Spinal cord (tissue), 10 donors: ENCODE measurements around the gene AGXT. TPM values are rescaled to one million over a fixed set of nuclear protein-coding genes. Genes with fewer than 3 reads are reported as not detected.
"Not testable (repeated sequence)": the region's sequence is repeated elsewhere in the genome, so short reads cannot be mapped to it uniquely, and the experiment has no call there.

Experiments used
- DNase-seq, 6 donors: peaks; one replicate each; pipeline versions ENCODE4 v3.0.0 to v3.0.0-alpha.2; 2013 to 2015; ENCODE audit warnings: low spot score in 6 of 6, low read depth in 4 of 6
- H3K27ac ChIP-seq: one replicate; pipeline ENCODE4 v1.5.1; 2013; ENCODE audit warnings: low read depth, low read length, control low read depth
- H3K27me3 ChIP-seq: one replicate; pipeline ENCODE4 v1.6.1; 2013; ENCODE audit warnings: low read length; ENCODE audit not compliant: control insufficient read depth, insufficient read depth
- H3K36me3 ChIP-seq: one replicate; pipeline ENCODE4 v1.6.1; 2013; ENCODE audit warnings: low read length; ENCODE audit not compliant: control insufficient read depth, insufficient read depth
- H3K4me1 ChIP-seq: one replicate; pipeline ENCODE4 v1.6.1; 2013; ENCODE audit warnings: low read length; ENCODE audit not compliant: control insufficient read depth, insufficient read depth
- H3K4me3 ChIP-seq: one replicate; pipeline ENCODE4 v1.5.1; 2013; ENCODE audit warnings: low read depth, low read length, control low read depth
- H3K9me3 ChIP-seq: one replicate; pipeline ENCODE4 v1.6.1; 2013; ENCODE audit warnings: low read length; ENCODE audit not compliant: control insufficient read depth, insufficient read depth
- WGBS: methylation state at CpG from one replicate; pipeline ENCODE4 v1.1.5; 2013; ENCODE audit warnings: missing lambda C conversion rate; ENCODE audit not compliant: insufficient coverage; 5-methylcytosine and 5-hydroxymethylcytosine counted together
- polyA plus RNA-seq, 2 donors: library from polyadenylated mRNA; unstranded; fragments of 120-200 nt; gene quantifications; one replicate each; pipeline ENCODE4 v1.2.1, GENCODE V29; 2013; ENCODE audit not compliant: insufficient read length in 2 of 2
- total RNA-seq, 2 donors: library from RNA; depleted of rRNA in 1 of 2; stranded (reverse); fragments of 120-200 nt in 1 of 2; fragments of >200 nt in 1 of 2; gene quantifications; one replicate each; pipeline versions ENCODE4 v1.2.3 to v1.2.4, GENCODE V29; 2013 to 2014
- donor health status: healthy.

The AGXT gene
- total and polyA plus RNA-seq, 4 donors: 0.17 TPM; not detected in 3

GRCh38 chr2:240839152-240840143 lies 29.2 kb upstream of the AGXT start:
- WGBS: 80% methylated on average over 23 of the region's 28 CpGs
- no peak overlapping the region for H3K27ac ChIP-seq

GRCh38 chr2:240840435-240841060 lies 28.1 kb upstream of the AGXT start:
- no peaks in the 10 kb centered on the region for H3K27me3 ChIP-seq
- no peak overlapping the region for H3K4me3 ChIP-seq
- H3K9me3 ChIP-seq: no peaks in the 10 kb centered on the region
- no peak overlapping the region for H3K27ac ChIP-seq
- WGBS: 44% methylated on average over 9 of the region's 9 CpGs
- no peaks in the 10 kb centered on the region for H3K36me3 ChIP-seq
- peak in 3 of 6 donors; percentile 55 to 90 (median 84) for DNase-seq
- H3K4me1 ChIP-seq: peaks cover 17% of the 10 kb centered on the region

More at GRCh38 chr2:240839152-240840143, 29.2 kb upstream of the AGXT start:
- Histone ChIP-seq H3K9me3 (no peaks in the 10 kb centered on the region), H3K36me3 (no peaks in the 10 kb centered on the region), H3K27me3 (no peaks in the 10 kb centered on the region), H3K4me3 (no peak overlapping the region), H3K4me1 (peaks cover 17% of the 10 kb centered on the region)
- no peak for DNase-seq

GRCh38 chr2:240846309-240846708 lies 22.3 kb upstream of the AGXT start:
- no CpG with 5 or more reads among the region's 2 CpGs for WGBS
- H3K36me3 ChIP-seq, H3K27me3 ChIP-seq, H3K4me3 ChIP-seq, DNase-seq, H3K4me1 ChIP-seq, H3K27ac ChIP-seq, H3K9me3 ChIP-seq: not testable (repeated sequence)

GRCh38 chr2:240846873-240847595 lies 21.6 kb upstream of the AGXT start:
- Histone ChIP-seq H3K27ac (no peak overlapping the region), H3K36me3 (no peaks in the 10 kb centered on the region), H3K27me3 (no peaks in the 10 kb centered on the region), H3K4me1 (peaks cover 14% of the 10 kb centered on the region), H3K9me3 (no peaks in the 10 kb centered on the region), H3K4me3 (no peak overlapping the region)
- WGBS: 33% methylated on average over 2 of the region's 5 CpGs
- DNase-seq: peak in 1 of 6 donors; percentile 41

- H3K9me3 ChIP-seq: no peaks in the 10 kb centered on the region
- WGBS: 94% methylated on average over 12 of the region's 13 CpGs
- DNase-seq: no peak
Observed at GRCh38 chr2:240847817-240848216, 20.8 kb upstream of the AGXT start.

GRCh38 chr2:240848900-240849680 lies 19.5 kb upstream of the AGXT start:
- Histone ChIP-seq H3K9me3 (no peaks in the 10 kb centered on the region), H3K27me3 (no peaks in the 10 kb centered on the region), H3K27ac (no peak overlapping the region), H3K4me3 (no peak overlapping the region), H3K4me1 (peaks cover 14% of the 10 kb centered on the region), H3K36me3 (no peaks in the 10 kb centered on the region)
- 92% methylated on average over 4 of the region's 12 CpGs for WGBS
- DNase-seq: no peak

More at GRCh38 chr2:240847817-240848216, 20.8 kb upstream of the AGXT start:
- Histone ChIP-seq H3K4me3 (no peak overlapping the region), H3K27me3 (no peaks in the 10 kb centered on the region), H3K27ac (no peak overlapping the region), H3K36me3 (no peaks in the 10 kb centered on the region), H3K4me1 (peaks cover 14% of the 10 kb centered on the region)

GRCh38 chr2:240850026-240850425 lies 18.6 kb upstream of the AGXT start:
- WGBS: 95% methylated on average over 9 of the region's 11 CpGs
- no peak for DNase-seq

GRCh38 chr2:240850756-240851077 lies 17.9 kb upstream of the AGXT start:
- WGBS: 67% methylated on average over 11 of the region's 11 CpGs
- H3K4me1 ChIP-seq: peaks cover 14% of the 10 kb centered on the region
- no peak overlapping the region for H3K27ac ChIP-seq
- H3K4me3 ChIP-seq: no peak overlapping the region
- no peaks in the 10 kb centered on the region for H3K27me3 ChIP-seq
- H3K36me3 ChIP-seq: no peaks in the 10 kb centered on the region
- no peaks in the 10 kb centered on the region for H3K9me3 ChIP-seq
- DNase-seq: no peak

More at GRCh38 chr2:240850026-240850425, 18.6 kb upstream of the AGXT start:
- H3K4me3 ChIP-seq: no peak overlapping the region
- no peak overlapping the region for H3K27ac ChIP-seq
- H3K27me3 ChIP-seq: no peaks in the 10 kb centered on the region
- peaks cover 14% of the 10 kb centered on the region for H3K4me1 ChIP-seq
- no peaks in the 10 kb centered on the region for H3K36me3 ChIP-seq
- H3K9me3 ChIP-seq: no peaks in the 10 kb centered on the region
